MCF 10A (cell line): Measurements from ENCODE around the gene FBN3. TPM values are rescaled to one million over a fixed set of nuclear protein-coding genes. Genes with fewer than 3 reads are reported as not detected.

ENCODE experiments used
- BruUV-seq: library from RNA; stranded (reverse); fragments of 400-500 nt; replicated peaks from 2 replicates; lab custom pipeline; 2021; lab: Mats Ljungman, UMichigan
- CTCF ChIA-PET: fragments of 300-600 bp; sonication (Branson Sonifier 250); formaldehyde crosslinking; extraction: SDS; loops from one replicate; lab custom pipeline; 2021; ENCODE audit warnings: antibody characterized with exemption, inconsistent platforms; lab: Yijun Ruan, JAX
- POLR2A ChIA-PET: fragments of 300-600, 350-650 bp; sonication (Branson Sonifier 250); formaldehyde crosslinking; extraction: SDS; loops from one replicate; lab custom pipeline; 2020; ENCODE audit warnings: antibody characterized with exemption, inconsistent platforms; lab: Yijun Ruan, JAX
- DNase-seq: peaks from one replicate; pipeline ENCODE4 v3.0.0-alpha.2; 2018; ENCODE audit not compliant: unreplicated experiment
- H3K27ac Mint-ChIP-seq: one replicate; pipeline ENCODE4 v1.8.0; 2022; ENCODE audit warnings: mild to moderate bottlenecking, low read depth, mixed read lengths; ENCODE audit not compliant: unreplicated experiment
- H3K27me3 Mint-ChIP-seq: one replicate; pipeline ENCODE4 v1.8.0; 2022; ENCODE audit warnings: mixed read lengths; ENCODE audit not compliant: insufficient read depth, unreplicated experiment
- H3K36me3 Mint-ChIP-seq: one replicate; pipeline ENCODE4 v1.8.0; 2022; ENCODE audit warnings: mild to moderate bottlenecking, moderate library complexity, mixed read lengths; ENCODE audit not compliant: insufficient read depth, unreplicated experiment
- H3K4me1 Mint-ChIP-seq: one replicate; pipeline ENCODE4 v1.8.0; 2022; ENCODE audit warnings: mixed read lengths; ENCODE audit not compliant: insufficient read depth, unreplicated experiment
- H3K4me3 Mint-ChIP-seq: one replicate; pipeline ENCODE4 v1.8.0; 2022; ENCODE audit warnings: mild to moderate bottlenecking, moderate library complexity, mixed read lengths; ENCODE audit not compliant: unreplicated experiment
- H3K9me3 Mint-ChIP-seq: one replicate; pipeline ENCODE4 v1.8.0; 2022; ENCODE audit warnings: mixed read lengths; ENCODE audit not compliant: unreplicated experiment
- intact Hi-C: fragments of 100-400 bp; cut with micrococcal nuclease; formaldehyde crosslinking; loops from 2 replicates; pipeline ENCODE4 v1.14.1; 2022
- total RNA-seq: library from RNA; stranded (reverse); gene quantifications from 2 replicates; pipeline ENCODE4 v1.2.3, GENCODE V29; 2022
- TF ChIP-seq, protein P1 (sequence below): fragments of 200-600 bp; IDR thresholded peaks from one replicate; pipeline ENCODE4 v1.8.0; 2022; ENCODE audit warnings: antibody characterized with exemption, mild to moderate bottlenecking; ENCODE audit not compliant: unreplicated experiment

The FBN3 gene
- total RNA-seq, 1 experiment from 2014 or later = not detected

DNA sequence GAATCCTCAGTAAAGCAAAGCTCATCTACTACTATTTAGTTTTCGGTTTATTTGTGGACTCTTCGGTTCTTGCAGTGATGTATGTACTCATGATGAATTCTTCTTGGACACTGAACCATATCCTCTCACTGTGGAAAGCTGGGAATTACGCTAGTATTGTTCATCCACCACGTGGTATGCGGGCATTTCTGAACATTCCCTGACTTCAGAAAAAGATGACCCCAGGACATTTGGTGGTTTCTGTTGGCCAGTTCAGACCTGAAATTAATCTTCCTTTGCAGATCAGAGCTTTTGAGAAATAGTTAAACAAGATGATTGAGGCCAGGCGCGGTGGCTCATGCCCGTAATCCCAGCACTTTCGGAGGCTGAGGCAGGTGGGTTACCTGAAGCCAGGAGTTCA lies 25.3 kb upstream of the FBN3 start:
- Mint-ChIP-seq H3K36me3 (no peaks in the 10 kb centered on the region), H3K4me1 (peaks cover 7% of the 10 kb centered on the region), H3K27ac (peak overlapping the region; percentile 27), H3K9me3 (no peaks in the 10 kb centered on the region), H3K27me3 (no peaks in the 10 kb centered on the region), H3K4me3 (no peak overlapping the region)
- CTCF ChIA-PET = interaction anchor here (1.0 kb wide), 1 partner anchor 16 kb away, joined by 4 read pairs; no protein-coding TSS in a partner anchor
- intact Hi-C loops = no loop called here
- BruUV-seq = no TSS peak
- TF ChIP-seq, protein P1, sequence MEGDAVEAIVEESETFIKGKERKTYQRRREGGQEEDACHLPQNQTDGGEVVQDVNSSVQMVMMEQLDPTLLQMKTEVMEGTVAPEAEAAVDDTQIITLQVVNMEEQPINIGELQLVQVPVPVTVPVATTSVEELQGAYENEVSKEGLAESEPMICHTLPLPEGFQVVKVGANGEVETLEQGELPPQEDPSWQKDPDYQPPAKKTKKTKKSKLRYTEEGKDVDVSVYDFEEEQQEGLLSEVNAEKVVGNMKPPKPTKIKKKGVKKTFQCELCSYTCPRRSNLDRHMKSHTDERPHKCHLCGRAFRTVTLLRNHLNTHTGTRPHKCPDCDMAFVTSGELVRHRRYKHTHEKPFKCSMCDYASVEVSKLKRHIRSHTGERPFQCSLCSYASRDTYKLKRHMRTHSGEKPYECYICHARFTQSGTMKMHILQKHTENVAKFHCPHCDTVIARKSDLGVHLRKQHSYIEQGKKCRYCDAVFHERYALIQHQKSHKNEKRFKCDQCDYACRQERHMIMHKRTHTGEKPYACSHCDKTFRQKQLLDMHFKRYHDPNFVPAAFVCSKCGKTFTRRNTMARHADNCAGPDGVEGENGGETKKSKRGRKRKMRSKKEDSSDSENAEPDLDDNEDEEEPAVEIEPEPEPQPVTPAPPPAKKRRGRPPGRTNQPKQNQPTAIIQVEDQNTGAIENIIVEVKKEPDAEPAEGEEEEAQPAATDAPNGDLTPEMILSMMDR = no peak
- DNase-seq = peak; percentile 84
- POLR2A ChIA-PET = interaction anchor here (0.6 to 1.2 kb wide), 8 partner anchors 10 to 135 kb away, joined by 3 to 4 read pairs (median 3); no protein-coding TSS in a partner anchor

DNA sequence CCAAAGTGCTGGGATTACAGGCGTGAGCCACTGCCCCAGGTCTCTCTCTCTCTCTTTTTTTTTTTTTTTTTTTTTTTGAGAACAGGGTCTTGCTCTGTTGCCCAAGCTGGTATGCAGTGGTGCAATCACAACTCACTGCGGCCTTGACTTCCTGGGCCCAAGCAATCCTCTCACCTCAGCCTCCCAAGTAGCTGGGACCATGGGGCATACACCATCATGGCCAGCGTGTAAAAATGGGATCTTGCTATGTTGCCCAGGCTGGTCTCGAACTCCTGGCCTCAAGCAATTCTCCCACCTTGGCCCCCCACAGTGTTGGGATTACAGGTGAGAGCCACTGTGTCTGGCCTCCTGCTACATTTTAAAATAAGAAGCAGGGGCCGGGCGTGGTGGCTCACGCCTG lies 19.1 kb upstream of the FBN3 start:
- DNase-seq = no peak
- H3K27ac Mint-ChIP-seq = no peak overlapping the region
- intact Hi-C loops = no loop called here
- no peak overlapping the region for H3K4me3 Mint-ChIP-seq
- H3K9me3 Mint-ChIP-seq = no peaks in the 10 kb centered on the region
- H3K27me3 Mint-ChIP-seq = no peaks in the 10 kb centered on the region
- CTCF ChIA-PET = interaction anchor here (0.6 to 1.1 kb wide), 3 partner anchors 15 to 83 kb away, joined by 3 read pairs; no protein-coding TSS in a partner anchor
- TF ChIP-seq, protein P1 = no peak
- no TSS peak for BruUV-seq
- POLR2A ChIA-PET = no interaction called here
- H3K4me1 Mint-ChIP-seq = no peaks in the 10 kb centered on the region
- H3K36me3 Mint-ChIP-seq = no peaks in the 10 kb centered on the region

DNA sequence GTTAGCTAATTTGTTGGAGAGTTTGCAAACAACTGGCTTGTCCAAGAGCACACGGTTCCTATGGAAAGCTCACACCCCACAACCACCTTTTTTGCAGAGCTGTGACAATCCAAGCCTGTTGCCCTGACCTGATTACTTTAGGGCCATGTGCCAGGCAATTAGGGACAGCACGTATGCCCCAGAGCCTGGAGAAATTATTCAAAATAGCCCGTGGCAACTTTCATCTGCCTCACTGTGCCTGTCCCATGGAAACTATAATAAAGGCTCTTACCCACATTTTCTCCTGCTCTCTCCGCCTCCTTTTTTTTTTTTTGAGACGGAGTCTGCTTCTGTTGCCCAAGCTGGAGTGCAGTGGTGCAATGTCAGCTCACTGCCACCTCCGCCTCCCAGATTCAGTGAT lies 18.6 kb upstream of the FBN3 start:
- no peaks in the 10 kb centered on the region for H3K36me3 Mint-ChIP-seq
- H3K4me1 Mint-ChIP-seq = no peaks in the 10 kb centered on the region
- DNase-seq = no peak
- intact Hi-C loops = no loop called here
- H3K27ac Mint-ChIP-seq = no peak overlapping the region
- TF ChIP-seq, protein P1 = no peak
- CTCF ChIA-PET = interaction anchor here (0.6 to 1.1 kb wide), 3 partner anchors 15 to 83 kb away, joined by 3 read pairs; no protein-coding TSS in a partner anchor
- H3K9me3 Mint-ChIP-seq = no peaks in the 10 kb centered on the region
- no peaks in the 10 kb centered on the region for H3K27me3 Mint-ChIP-seq
- POLR2A ChIA-PET = interaction anchor here (1.0 kb wide), 1 partner anchor 93 kb away, joined by 3 read pairs; no protein-coding TSS in a partner anchor
- H3K4me3 Mint-ChIP-seq = no peak overlapping the region
- BruUV-seq = no TSS peak

DNA sequence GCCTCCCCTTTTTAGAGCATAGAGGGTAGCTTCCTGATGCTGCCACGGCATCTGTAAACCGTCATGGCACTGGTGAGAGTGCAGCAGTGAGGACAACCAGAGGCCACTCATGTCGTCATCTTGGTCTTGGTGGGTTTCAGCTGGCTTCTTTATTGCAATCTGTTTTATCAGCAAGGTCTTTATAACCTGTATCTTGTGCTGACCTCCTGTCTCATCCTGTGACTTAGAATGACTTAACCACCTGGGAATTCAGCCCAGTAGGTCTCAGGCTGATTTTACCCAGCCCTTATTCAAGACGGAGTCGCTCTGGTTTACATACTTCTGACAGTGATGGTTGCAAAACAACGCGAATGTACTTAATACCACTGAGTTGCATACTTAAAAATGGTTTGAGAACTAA lies 14.4 kb upstream of the FBN3 start:
- Mint-ChIP-seq H3K9me3 (no peaks in the 10 kb centered on the region), H3K27me3 (no peaks in the 10 kb centered on the region), H3K36me3 (no peaks in the 10 kb centered on the region), H3K4me3 (no peak overlapping the region), H3K4me1 (peaks cover under 1% of the 10 kb centered on the region), H3K27ac (no peak overlapping the region)
- ChIA-PET POLR2A (interaction anchor here (1.0 to 1.6 kb wide), 2 partner anchors 77 to 87 kb away, joined by 3 to 5 read pairs; no protein-coding TSS in a partner anchor), CTCF (interaction anchor here (0.6 to 2.8 kb wide), 2 partner anchors 89 to 126 kb away, joined by 4 to 13 read pairs; no protein-coding TSS in a partner anchor)
- TF ChIP-seq, protein P1 = no peak
- intact Hi-C loops = no loop called here
- no peak for DNase-seq
- no TSS peak for BruUV-seq
